Measurements from ENCODE around the gene ADAD2. TPM values are rescaled to one million over a fixed set of nuclear protein-coding genes. Genes with fewer than 3 reads are reported as not detected.
A peak's percentile ranks its signal among the peaks of the same experiment; 100 is the strongest.

ADAD2 gene
- total RNA-seq, 4 donors from 2014 or later: 1.8 TPM; not detected in 3

GRCh38 chr16:84178146-84178765 is 12.7 kb upstream of the ADAD2 start:
- no peaks in the 10 kb centered on the region for H3K9me3 ChIP-seq
- H3K27me3 ChIP-seq: no peaks in the 10 kb centered on the region
- peak overlapping the region in 1 of 4 donors; percentile 72 for H3K27ac ChIP-seq
- TF ChIP-seq POLR2A (IDR thresholded peaks at IDR 0.05) (no peak), CTCF (IDR thresholded peaks at IDR 0.05) (no peak)
- peaks cover 0 to 50% (median 0%) of the 10 kb centered on the region in 3 donors for H3K36me3 ChIP-seq
- peaks cover 0 to 22% (median 4%) of the 10 kb centered on the region in 4 donors for H3K4me1 ChIP-seq
- H3K4me3 ChIP-seq: no peak overlapping the region
- DNase-seq: no peak

- H3K27me3 ChIP-seq: no peaks in the 10 kb centered on the region
- TF ChIP-seq POLR2A (IDR thresholded peaks at IDR 0.05): no peak
- TF ChIP-seq CTCF (IDR thresholded peaks at IDR 0.05): no peak
- H3K27ac ChIP-seq: no peak overlapping the region
- no peak overlapping the region for H3K4me3 ChIP-seq
- peaks cover 0 to 22% (median 4%) of the 10 kb centered on the region in 4 donors for H3K4me1 ChIP-seq
- peaks cover 0 to 54% (median 0%) of the 10 kb centered on the region in 3 donors for H3K36me3 ChIP-seq
- no peaks in the 10 kb centered on the region for H3K9me3 ChIP-seq
- no peak for DNase-seq
Observed at GRCh38 chr16:84178892-84179611, 11.9 kb upstream of the ADAD2 start.

- H3K36me3 ChIP-seq: peaks cover 0 to 60% (median 0%) of the 10 kb centered on the region in 3 donors
- no peaks in the 10 kb centered on the region for H3K27me3 ChIP-seq
- no peaks in the 10 kb centered on the region for H3K9me3 ChIP-seq
- no peak for DNase-seq
- no peak for TF ChIP-seq CTCF (IDR thresholded peaks at IDR 0.05)
- no peak for TF ChIP-seq POLR2A (IDR thresholded peaks at IDR 0.05)
- no peak overlapping the region for H3K27ac ChIP-seq
- peaks cover 0 to 26% (median 4%) of the 10 kb centered on the region in 4 donors for H3K4me1 ChIP-seq
- no peak overlapping the region for H3K4me3 ChIP-seq
Observed at GRCh38 chr16:84179612-84180320, 11.2 kb upstream of the ADAD2 start.

- Histone ChIP-seq H3K9me3 (no peaks in the 10 kb centered on the region), H3K4me3 (no peak overlapping the region), H3K27me3 (no peaks in the 10 kb centered on the region), H3K27ac (no peak overlapping the region), H3K4me1 (peaks cover under 1 to 30% (median 3%) of the 10 kb centered on the region in 4 donors), H3K36me3 (peaks cover 0 to 62% (median 0%) of the 10 kb centered on the region in 3 donors)
- no peak for DNase-seq
- no peak for TF ChIP-seq POLR2A (IDR thresholded peaks at IDR 0.05)
- no peak for TF ChIP-seq CTCF (IDR thresholded peaks at IDR 0.05)
Observed at GRCh38 chr16:84180519-84181140, 10.3 kb upstream of the ADAD2 start.

- Histone ChIP-seq H3K4me3 (no peak overlapping the region), H3K27ac (no peak overlapping the region), H3K4me1 (peaks cover 3 to 32% (median 6%) of the 10 kb centered on the region in 4 donors), H3K36me3 (peaks cover 0 to 62% (median 0%) of the 10 kb centered on the region in 3 donors), H3K9me3 (no peaks in the 10 kb centered on the region), H3K27me3 (no peaks in the 10 kb centered on the region)
- no peak for TF ChIP-seq POLR2A (IDR thresholded peaks at IDR 0.05)
- TF ChIP-seq CTCF (IDR thresholded peaks at IDR 0.05): no peak
- DNase-seq: no peak
Observed at GRCh38 chr16:84181144-84181915, 9.6 kb upstream of the ADAD2 start.
